ENCODE measurements around the gene G6PC3.

The G6PC3 gene

DNA sequence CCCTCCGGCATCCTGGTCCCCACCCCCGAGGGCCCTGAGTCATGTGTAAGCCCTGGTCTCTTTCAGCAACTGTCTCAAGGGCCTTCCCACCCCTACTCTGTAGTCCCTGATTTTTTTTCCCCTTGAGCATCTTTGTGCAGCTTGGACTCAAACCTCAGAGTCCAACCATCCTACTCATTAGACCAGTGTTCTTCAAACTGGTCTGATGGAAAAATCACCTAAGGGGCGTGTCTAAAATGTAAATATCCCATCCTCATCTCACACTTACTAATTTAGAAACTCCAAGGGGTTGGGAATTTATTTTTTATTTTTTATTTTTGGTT, 624 bp downstream of the G6PC3 start:
- DNase-seq (ENCODE audit: low spot score): no peak
- peak overlapping the region; percentile 79 to 95 for H3K27ac ChIP-seq

DNA sequence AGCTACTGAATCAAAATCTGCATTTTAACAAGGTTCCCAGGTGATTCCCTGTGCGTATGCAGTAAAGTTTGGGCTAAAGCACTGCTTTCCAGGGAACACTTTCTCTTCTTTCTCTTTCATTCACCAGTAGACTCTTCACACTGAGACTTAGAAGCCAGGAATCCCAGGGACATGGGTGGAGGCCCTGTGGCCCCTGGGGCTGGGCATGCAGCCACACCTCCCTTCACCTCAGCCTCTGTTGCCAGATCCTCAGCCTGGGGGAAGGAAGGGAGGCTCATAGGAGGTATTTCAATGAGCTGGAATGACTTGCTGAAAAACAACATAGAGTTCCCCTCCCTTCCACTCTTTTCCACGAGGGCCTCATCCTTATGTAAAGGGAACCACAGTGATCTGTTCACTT, 1.2 kb downstream of the G6PC3 start:
- no peak for DNase-seq (ENCODE audit: low spot score)
- peak overlapping the region in 1 of 2 donors; percentile 95 for H3K27ac ChIP-seq
- TF ChIP-seq, protein P1, sequence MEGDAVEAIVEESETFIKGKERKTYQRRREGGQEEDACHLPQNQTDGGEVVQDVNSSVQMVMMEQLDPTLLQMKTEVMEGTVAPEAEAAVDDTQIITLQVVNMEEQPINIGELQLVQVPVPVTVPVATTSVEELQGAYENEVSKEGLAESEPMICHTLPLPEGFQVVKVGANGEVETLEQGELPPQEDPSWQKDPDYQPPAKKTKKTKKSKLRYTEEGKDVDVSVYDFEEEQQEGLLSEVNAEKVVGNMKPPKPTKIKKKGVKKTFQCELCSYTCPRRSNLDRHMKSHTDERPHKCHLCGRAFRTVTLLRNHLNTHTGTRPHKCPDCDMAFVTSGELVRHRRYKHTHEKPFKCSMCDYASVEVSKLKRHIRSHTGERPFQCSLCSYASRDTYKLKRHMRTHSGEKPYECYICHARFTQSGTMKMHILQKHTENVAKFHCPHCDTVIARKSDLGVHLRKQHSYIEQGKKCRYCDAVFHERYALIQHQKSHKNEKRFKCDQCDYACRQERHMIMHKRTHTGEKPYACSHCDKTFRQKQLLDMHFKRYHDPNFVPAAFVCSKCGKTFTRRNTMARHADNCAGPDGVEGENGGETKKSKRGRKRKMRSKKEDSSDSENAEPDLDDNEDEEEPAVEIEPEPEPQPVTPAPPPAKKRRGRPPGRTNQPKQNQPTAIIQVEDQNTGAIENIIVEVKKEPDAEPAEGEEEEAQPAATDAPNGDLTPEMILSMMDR (IDR thresholded peaks at IDR 0.05): no peak
- peak overlapping the region; percentile 79 for H3K4me3 ChIP-seq

More for the DNA sequence above, 624 bp downstream of the G6PC3 start:
- TF ChIP-seq, protein P1 (IDR thresholded peaks at IDR 0.05): no peak
- peak overlapping the region; percentile 79 for H3K4me3 ChIP-seq

DNA sequence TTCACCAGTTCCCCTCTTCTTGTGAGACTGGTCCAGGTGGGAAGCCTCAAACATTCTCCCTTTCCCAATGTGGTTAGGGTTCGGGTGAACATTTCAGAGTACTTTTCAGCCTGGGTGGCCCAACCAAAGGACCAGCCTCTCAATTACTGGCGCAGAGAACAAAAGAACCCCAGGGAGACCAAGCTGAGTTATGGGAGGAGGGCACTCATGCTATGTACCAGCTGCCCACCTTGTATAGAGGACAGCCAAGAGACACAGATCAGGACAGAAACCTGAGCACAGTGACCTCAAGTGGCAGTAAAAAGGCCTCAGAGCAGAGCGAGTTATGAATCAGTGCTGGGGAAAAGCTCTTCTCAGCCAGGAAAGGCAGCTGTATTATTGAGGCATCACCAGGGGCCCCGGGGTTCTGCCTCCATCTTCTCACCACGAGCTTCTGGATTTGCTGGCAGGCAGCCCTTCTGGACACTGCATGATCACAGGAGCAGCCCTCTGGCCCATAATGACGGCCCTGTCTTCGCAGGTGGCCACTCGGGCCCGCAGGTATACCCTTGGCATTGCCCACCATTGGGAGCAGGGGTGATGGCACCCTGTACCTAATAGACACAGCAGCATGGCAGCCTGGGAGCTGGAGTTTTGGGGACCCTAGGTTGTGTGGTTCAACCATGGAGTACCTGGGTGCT, 3.8 kb downstream of the G6PC3 start:
- no peak overlapping the region for H3K4me3 ChIP-seq
- H3K27ac ChIP-seq: no peak overlapping the region
- no peak for DNase-seq (ENCODE audit: low spot score)
- TF ChIP-seq, protein P1 (IDR thresholded peaks at IDR 0.05): no peak

DNA sequence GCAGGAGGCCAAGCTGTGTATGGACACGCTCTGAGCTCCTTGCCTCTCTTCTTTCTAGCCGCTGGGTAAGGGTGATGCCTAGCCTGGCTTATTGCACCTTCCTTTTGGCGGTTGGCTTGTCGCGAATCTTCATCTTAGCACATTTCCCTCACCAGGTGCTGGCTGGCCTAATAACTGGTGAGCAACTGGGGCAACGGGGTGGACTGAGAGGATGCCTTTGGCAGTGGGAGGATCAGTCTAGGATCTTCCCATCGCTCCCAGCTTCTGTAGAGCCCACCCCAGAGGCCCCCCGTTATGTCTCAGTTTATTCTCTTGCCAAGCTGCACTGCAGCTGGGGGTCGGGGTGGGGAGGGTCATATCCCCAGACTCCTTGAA, 4.4 kb downstream of the G6PC3 start:
- DNase-seq (ENCODE audit: low spot score): no peak
- TF ChIP-seq, protein P1 (IDR thresholded peaks at IDR 0.05): no peak
- no peak overlapping the region for H3K4me3 ChIP-seq
- no peak overlapping the region for H3K27ac ChIP-seq

DNA sequence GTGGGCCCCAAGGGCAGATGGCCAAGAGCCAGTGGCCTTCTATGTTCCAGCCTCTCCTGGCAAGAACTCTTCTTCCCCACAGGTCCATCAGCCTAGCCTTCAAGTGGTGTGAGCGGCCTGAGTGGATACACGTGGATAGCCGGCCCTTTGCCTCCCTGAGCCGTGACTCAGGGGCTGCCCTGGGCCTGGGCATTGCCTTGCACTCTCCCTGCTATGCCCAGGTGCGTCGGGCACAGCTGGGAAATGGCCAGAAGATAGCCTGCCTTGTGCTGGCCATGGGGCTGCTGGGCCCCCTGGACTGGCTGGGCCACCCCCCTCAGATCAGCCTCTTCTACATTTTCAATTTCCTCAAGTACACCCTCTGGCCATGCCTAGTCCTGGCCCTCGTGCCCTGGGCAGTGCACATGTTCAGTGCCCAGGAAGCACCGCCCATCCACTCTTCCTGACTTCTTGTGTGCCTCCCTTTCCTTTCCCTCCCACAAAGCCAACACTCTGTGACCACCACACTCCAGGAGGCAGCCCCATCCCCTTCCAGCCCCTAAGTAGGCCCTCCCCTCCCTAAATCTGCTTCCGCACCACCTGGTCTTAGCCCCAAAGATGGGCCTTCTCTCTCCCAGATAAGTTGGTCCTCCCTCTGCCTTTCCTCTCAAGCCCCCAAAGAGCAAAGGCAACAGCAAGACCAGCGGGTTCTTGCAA, 5.2 kb downstream of the G6PC3 start:
- DNase-seq (ENCODE audit: low spot score): no peak
- H3K27ac ChIP-seq: peak overlapping the region in 1 of 2 donors; percentile 6
- TF ChIP-seq, protein P1 (IDR thresholded peaks at IDR 0.05): no peak
- no peak overlapping the region for H3K4me3 ChIP-seq

DNA sequence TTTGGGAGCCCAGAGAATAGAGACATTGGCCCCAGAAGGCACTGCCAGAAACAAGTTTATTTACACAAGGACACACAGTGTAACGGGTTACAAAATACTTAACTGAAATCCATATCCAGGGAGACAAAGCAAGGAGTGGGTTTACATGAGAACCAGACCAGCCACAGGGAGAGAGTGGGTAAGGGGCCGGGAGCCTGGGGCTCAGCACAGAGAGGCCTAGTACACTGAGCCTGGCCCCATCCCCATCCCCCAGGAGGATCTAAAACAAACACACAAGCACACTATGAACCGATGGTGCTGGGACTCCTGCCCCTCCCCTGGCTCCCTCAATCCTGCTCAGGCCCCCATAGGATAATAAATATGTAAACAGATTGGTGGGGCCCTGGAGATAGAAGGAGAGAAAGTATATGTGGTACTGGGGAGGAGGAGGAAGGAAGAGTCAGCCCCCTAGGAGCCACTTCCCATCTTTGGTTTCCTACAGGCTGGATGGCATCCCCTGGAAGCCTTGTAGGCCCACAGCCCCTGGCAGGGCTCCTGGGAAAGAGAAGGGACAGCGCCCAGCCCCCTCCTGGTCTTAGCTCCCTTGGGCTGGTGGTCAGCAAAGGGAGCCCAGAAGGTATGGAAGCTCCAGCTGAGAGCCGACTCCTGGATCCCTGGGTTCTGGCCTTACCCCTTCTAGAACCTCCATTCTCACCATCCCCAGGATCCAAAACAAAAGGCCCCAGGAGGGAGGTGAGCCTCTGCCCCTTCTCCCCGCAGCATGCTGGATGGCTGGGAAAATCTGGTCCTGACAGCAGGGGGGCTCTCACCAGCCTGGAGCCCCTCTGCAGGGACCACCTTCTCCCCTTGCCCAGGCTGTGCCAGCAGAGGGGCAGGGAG, 6.4 kb downstream of the G6PC3 start:
- peak overlapping the region in 1 of 2 donors; percentile 31 for H3K27ac ChIP-seq
- TF ChIP-seq, protein P1 (IDR thresholded peaks at IDR 0.05): no peak

More for the DNA sequence above, 6.4 kb downstream of the G6PC3 start:
- DNase-seq (ENCODE audit: low spot score): no peak
- no peak overlapping the region for H3K4me3 ChIP-seq
